GM12801 (cell line): Measurements from ENCODE around the gene RAPGEF1.

Experiments used
- TF ChIP-seq, protein P1 (sequence below): IDR thresholded peaks from one replicate; pipeline ENCODE4 v1.5.1; 2011; ENCODE audit warnings: control low read depth; ENCODE audit not compliant: insufficient read length; ENCODE audit errors: extremely low read depth

The RAPGEF1 gene

GRCh38 chr9:131657037-131657377 lies 82.9 kb downstream of the RAPGEF1 start:
- TF ChIP-seq, protein P1, sequence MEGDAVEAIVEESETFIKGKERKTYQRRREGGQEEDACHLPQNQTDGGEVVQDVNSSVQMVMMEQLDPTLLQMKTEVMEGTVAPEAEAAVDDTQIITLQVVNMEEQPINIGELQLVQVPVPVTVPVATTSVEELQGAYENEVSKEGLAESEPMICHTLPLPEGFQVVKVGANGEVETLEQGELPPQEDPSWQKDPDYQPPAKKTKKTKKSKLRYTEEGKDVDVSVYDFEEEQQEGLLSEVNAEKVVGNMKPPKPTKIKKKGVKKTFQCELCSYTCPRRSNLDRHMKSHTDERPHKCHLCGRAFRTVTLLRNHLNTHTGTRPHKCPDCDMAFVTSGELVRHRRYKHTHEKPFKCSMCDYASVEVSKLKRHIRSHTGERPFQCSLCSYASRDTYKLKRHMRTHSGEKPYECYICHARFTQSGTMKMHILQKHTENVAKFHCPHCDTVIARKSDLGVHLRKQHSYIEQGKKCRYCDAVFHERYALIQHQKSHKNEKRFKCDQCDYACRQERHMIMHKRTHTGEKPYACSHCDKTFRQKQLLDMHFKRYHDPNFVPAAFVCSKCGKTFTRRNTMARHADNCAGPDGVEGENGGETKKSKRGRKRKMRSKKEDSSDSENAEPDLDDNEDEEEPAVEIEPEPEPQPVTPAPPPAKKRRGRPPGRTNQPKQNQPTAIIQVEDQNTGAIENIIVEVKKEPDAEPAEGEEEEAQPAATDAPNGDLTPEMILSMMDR = no peak

GRCh38 chr9:131656356-131657036 lies 83.4 kb downstream of the RAPGEF1 start:
- TF ChIP-seq, protein P1 = no peak

DNA sequence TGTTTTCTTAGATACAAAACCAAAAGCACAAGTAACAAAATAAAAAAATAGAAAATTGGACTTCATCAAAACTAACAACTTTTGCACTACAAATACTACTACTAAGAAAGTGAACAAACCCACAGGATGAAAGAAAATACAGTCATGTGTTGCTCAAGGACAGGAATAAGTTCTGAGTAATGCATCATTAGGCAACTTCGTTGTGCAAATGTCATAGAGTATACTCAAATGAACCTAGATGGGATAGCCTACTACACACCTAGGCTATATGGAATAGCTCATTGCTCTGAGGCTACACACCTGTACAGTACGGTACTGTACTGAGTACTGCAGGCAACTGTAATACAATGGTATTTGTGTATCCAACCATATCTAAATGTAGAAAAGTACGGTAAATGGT lies 88.3 kb downstream of the RAPGEF1 start:
- TF ChIP-seq, protein P1 = no peak

DNA sequence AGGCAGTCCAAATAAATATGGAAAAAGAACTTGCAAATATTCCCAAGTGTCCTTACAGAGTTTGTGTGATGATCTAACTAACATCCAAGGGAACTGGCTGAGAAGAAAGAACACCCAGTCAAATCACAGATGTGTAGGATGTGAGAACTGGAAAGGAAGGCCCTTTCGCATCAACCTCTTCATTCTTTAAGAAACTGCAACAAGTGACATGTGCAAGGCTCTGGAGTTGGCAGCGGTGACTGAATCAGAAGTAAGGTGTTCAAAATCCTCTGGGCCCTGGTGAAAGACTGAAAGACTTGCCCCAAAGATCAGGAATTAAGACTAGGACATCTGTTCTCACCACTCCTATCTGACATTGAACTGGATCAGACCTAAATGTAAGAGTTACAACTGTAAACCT lies 88.7 kb downstream of the RAPGEF1 start:
- TF ChIP-seq, protein P1 = no peak

GRCh38 chr9:131650254-131650653 lies 89.6 kb downstream of the RAPGEF1 start:
- TF ChIP-seq, protein P1 = no peak

GRCh38 chr9:131649646-131650045 lies 90.2 kb downstream of the RAPGEF1 start:
- TF ChIP-seq, protein P1 = no peak

- TF ChIP-seq, protein P1 = no peak
Measured at GRCh38 chr9:131645078-131645776, 94.6 kb downstream of the RAPGEF1 start.
